GM19455 (cell line): Measurements from ENCODE around the gene RMRP.
"Not testable (repeated sequence)": the region's sequence is repeated elsewhere in the genome, so short reads cannot be mapped to it uniquely, and the experiment has no call there.

Source experiments
- ATAC-seq: cut with Tn5 transposase; IDR thresholded peaks from one replicate; pipeline ENCODE4 v1.9.1; 2021; ENCODE audit not compliant: unreplicated experiment

RMRP gene

DNA sequence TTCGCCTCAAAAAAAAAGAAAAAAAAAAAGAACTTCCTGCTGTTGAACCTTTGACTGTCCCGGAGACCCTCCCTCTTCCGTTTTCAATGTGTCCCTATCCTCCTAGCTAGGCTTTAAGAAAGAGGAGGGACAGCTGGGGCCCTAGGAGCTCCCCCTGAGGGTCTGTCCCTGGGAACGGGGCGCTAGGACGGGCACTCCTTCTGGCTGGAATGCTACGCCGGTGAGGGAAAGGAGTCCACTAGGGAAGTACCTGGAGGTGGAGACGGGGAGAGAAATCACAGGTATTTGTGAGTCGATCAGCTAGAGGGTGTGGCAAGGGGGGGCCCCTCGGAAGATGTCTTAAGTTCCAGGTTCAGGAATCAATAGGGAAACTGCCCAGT, 11.7 kb downstream of the RMRP start:
- ATAC-seq = no peak

- not testable (repeated sequence) for ATAC-seq
These were observed 12.1 kb downstream of the RMRP start for GRCh38 chr9:35645736-35646135.

DNA sequence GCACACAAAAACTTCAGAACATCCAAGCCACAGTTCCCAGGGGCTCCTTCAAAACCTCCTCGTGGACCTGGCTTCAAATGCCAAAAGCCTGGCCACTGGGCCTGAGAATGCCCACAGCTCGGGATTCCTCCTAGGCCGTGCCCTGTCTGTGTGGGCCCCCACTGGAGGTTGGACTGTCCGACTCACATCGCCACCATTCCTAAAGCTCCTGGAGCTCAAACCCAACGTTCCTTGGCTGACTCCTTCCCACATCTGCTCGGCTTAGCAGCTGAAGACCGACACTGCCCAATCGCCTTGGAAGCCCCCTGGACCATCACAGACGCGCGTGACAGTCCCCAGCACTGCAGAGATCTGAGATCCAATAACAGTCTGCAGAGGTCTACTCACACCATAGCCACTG, 14.8 kb downstream of the RMRP start:
- ATAC-seq = no peak

DNA sequence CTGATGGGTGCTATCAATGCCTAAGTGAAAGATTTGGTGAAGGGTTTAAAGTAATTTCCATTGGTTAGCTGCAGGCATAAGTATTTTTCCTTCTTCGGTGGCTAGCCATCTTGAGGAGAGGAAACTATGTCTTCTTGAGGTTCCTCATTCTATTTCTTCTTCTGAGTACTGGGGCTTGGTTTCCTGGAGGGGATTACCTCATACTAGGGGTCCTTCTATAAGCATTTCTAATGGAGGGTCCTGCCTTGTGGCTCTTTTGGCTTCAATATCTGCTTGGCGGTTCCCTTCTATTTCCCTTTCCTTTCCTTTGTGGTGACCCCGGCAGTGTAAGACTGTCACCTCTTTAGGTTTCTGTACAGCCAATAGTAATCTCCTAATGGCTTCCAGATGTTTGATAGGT, 16.3 kb downstream of the RMRP start:
- ATAC-seq = not testable (repeated sequence)

- not testable (repeated sequence) for ATAC-seq
These were observed 17.4 kb downstream of the RMRP start for GRCh38 chr9:35640431-35640830.

DNA sequence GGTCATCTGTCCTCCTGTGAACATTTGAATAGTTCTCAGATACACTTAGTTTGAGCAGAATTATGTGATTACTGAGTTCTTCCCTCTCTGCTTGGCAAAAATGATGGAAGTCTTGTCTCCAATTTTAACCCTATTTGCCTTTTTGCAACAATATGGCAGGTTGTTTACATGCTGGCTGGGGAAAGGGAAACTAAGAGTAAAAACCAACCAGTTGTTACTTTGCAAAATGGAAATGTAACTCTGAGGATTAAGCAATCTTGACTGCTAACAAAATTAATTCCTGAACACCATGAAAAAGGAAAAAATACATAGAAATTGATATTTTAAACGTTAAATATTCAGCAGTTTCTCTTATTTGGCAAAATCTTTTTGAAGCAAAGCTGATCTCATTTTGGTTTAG, 18.2 kb downstream of the RMRP start:
- ATAC-seq = no peak

- ATAC-seq = not testable (repeated sequence)
These were observed 18.6 kb downstream of the RMRP start for GRCh38 chr9:35639225-35639624.

DNA sequence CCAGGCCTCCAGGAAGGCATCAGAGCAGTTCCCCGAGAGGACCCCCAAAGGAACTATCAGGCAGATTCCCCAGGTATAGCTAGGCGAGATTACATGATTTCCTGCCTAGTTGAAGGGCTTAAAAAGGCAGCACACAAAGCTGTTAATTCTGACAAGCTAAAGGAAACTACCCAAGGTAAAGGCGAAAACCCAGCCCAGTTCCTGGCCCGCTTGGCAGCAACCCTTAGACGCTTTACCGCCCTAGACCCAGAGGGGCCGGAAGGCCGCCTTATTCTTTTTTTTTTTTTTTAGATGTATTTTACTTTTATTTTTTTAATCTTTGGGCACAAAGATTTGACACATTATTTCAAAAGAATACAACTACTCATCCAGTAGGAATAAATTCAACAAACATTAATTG, 19.1 kb downstream of the RMRP start:
- ATAC-seq = not testable (repeated sequence)

GRCh38 chr9:35637427-35637955, 20.3 kb downstream of the RMRP start:
- not testable (repeated sequence) for ATAC-seq

DNA sequence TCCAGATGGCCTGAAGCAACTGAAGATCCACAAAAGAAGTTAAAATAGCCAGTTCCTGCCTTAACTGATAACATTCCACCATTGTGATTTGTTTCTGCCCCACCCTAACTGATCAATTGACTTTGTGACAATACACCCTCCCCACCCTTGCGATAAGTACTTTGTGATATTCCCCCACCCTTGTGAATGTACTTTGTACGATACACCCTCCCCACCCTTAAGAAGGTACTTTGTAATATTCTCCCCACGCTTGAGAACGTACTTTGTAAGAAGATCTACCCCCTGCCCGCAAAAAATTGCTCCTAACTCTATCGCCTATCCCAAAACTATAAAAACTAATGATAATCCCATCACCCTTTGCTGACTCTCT, 21.0 kb downstream of the RMRP start:
- not testable (repeated sequence) for ATAC-seq

DNA sequence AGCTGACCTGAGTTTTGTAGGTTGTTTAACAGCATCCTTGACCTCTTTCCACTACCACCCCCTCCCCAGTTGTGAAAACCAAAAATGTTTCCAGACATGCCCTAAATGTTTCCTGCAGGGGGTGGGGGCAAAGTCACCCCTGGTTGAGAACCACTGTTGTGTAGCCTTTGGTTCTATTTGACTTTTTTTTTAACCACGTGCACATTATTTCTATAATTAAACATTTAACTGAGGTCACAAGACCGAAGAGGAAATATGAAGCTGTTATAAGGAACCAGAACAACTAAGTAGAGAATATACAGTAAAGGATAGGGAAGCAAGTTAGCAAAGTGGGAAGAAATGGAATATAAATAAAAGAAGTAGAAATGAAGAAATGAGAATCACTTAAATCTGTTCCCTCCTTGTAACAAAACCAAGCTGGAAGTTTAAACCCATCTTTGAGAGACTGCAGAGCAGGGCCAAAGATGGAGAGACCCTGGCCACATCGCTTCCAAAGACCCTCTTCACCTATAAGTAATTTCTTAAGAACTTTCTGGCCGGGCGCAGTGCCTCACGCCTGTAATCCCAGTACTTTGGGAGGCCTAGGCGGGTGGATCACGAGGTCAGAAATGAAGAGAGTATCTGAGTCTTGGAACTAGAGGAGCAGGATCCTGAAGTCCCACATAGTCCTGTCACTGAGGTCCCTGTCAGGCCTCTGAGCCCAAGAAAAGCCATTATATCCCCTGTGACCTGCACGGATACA, 21.5 kb downstream of the RMRP start:
- ATAC-seq = no peak

DNA sequence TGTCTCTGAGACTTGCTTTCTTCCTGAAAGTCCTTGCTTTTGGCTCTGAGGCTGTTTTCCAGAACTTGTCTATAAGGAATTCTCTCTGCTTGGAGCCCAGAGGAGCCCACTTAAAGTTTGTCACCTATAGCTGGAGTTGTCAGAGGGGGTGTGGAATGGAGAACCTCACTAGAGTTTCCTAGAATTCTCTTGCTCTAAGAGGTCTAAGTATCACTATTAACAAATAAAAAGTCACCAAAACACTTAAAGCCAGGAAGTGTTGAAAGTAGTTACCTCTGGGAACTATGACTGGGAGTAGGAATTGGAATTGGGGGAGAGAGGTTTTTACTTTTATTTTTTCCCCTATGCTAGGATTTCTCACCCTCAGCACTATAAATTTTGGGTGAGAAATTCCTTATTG, 22.1 kb downstream of the RMRP start:
- no peak for ATAC-seq

GRCh38 chr9:35629597-35629996, 28.2 kb downstream of the RMRP start:
- no peak for ATAC-seq

DNA sequence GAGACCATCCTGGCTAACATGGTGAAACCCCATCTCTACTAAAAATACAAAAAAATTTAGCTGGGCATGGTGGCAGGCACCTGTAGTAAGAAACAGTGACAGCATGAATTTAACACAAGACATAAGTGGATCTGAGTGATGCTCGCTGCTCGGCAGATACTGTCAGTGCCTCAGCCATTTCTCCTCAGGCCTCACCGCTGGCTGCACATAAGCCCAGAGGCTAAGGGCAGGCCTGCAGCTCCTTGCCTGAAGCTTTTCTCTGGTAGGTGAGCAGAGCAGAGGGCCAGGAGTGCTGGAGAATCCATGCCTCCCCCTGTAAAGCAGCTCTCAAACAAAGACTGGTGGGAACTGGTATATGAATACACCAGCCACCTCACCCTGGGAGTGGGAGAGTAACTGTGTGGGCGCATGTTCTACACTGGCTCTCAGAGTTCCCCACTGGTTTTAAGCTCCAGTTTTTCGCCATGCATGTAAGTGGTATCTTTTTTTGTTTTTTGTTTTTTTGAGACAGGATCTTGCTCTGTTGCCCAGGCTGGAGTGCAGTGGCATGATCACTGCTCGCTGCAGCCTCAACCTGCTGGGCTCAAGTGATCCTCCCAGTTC, 29.3 kb downstream of the RMRP start:
- no peak for ATAC-seq

DNA sequence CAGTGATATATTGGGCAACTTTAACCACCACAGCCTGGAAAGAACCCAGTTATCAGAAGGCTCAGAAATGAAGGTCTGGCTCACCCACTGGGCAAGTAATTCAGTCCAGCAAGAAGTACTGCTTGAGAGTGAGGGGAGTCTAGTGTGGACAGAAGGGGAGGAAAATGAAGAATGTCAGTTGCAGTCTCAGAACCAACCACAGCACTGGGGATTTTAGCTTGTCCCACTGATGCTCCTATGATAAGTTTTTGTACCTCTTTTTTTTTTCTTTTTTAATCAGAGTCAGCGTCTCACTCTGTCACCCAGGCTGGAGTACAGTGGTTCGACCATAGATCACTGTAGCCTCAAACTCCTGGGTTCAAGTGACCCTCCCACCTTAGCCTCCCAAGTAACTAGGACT, 30.2 kb downstream of the RMRP start:
- ATAC-seq = no peak

- ATAC-seq = no peak
These were observed 38.0 kb downstream of the RMRP start for GRCh38 chr9:35619800-35620158.

DNA sequence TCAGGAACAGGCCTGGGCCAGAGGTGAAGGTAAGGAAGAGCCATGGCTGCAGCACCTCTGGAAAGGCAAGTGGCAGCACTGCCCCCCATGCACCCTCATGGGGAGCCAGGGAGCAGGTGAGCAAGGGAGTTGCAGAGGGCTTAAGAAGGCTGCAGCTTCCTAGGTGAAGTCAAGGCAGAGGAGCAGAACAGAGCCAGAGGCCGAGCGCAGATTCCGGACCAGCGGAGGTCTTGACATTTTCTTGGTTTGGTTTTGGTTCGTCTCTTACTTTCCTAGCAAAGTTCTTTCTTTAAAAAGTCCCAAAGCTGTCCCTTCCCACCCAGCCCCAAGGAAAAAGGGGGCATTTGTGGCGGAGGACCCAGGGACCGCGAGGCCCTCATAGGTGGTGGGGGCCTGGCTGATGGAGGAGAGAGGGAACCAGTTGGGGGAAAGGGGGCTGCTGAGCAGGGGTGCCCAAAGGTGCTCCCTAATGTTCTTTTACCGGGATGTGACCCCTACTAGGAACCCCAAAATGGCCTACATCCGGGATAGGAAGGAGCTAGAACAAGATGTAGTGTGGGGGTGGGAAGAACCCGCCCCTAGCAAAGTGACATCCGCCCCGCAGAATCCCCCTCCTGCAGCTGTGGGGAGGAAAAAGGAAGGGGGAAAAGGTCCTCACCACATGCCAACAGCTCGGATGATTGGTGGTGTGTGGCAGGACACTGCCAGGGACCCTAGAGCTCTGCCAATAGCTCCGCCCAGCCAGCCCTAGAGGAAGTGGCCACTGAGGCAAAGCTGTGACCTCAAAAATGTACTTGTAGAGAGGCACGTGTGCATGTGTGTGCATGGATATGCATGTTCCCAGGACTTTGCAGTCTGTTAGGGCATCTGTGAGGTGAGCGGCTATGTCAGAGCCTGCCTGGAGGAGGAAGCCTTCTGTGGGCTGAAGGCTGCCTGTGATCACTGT, 38.7 kb downstream of the RMRP start:
- no peak for ATAC-seq

GRCh38 chr9:35618325-35618727, 39.5 kb downstream of the RMRP start, which contains the start of gene CD72:
Gene CD72 (minus strand): TSS chr9:35618413. CDS start chr9:35618303, 110 bp downstream.
- no peak for ATAC-seq

DNA sequence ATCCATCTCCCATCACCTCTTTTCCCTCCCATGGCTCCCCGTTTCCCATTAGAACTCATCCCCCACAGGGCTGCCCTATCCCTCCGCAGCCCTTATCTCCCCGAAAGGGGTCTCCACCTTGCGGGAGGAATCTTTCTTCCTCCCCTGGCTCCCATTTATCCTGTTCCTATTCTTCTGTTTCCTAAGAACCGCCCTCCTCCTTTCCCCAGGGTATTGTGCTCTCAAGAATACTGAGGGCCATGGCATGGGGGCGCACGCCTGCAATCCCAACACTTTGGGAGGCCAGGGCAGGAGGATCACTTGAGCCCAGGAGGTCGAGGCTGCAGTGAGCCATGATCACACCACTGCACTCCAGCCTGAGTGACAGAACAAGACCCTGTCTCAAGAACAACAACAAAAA, 40.3 kb downstream of the RMRP start:
- no peak for ATAC-seq

DNA sequence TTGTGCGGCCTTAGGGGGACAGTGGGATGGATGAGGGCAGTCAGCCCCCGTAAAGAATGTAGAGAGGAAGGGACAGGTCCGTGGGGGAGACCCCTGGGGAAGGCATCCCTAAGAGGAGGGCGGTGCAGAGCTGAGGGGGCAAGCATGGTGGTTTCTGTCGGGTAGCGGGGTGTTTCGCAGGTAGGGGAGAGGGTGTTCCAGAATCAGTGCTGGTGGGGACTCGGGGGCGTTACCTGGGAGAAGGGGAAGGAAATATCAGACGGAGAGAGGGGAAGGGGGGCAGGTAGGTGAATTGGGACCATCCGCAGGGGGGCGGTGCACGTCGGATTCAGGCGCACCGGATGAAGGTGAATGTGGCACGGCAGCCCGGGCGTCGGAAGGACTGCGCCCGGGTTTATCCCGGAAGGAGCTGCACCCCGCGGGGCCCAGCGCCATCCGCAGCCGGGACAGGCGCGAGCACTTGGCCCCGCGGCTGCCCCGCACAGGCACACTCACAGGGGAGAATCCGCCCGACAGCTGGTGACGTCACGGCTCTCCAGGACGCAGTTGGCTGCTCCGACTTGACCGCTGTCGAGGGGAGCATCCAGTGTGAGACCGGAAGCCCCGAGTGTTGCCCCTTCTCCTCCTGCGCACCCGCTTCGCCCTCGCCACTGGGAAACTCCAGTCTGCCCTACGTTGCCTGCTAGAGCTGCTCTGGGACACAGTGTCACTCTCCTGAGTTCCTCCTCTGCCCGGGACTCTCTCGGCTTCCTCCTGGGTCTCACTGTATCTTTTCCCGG, 40.9 kb downstream of the RMRP start:
- ATAC-seq = peak; percentile 44
